Activated B cell treated with CpG ODN at 0.5 μM for 24 hours (primary cell): ENCODE measurements around the gene PLK1. TPM values are rescaled to one million over a fixed set of nuclear protein-coding genes. Genes with fewer than 3 reads are reported as not detected.

ENCODE experiments used
- ATAC-seq: fragments of 200-7000 bp; cut with Tn5 transposase; one replicate; pipeline ENCODE4 v1.10.0; 2021; ENCODE audit warnings: low read depth, mild to moderate bottlenecking, moderate library complexity
- CTCF ChIA-PET: fragments of 350-600 bp; sonication (Branson Sonifier 250); formaldehyde crosslinking; loops from one replicate; lab custom pipeline; 2021; ENCODE audit warnings: antibody characterized with exemption; lab: Charles Lee
- POLR2A ChIA-PET: fragments of 350-600 bp; sonication (Branson Sonifier 250); formaldehyde crosslinking; loops from one replicate; lab custom pipeline; 2021; ENCODE audit warnings: antibody characterized with exemption; lab: Charles Lee
- DNase-seq: peaks from one replicate; pipeline ENCODE4 v3.0.0; 2022
- H3K27ac Mint-ChIP-seq: one replicate; pipeline ENCODE4 v1.8.0; 2020; ENCODE audit warnings: mixed read lengths
- H3K27me3 Mint-ChIP-seq: one replicate; pipeline ENCODE4 v1.8.0; 2021; ENCODE audit warnings: mixed read lengths
- H3K36me3 Mint-ChIP-seq: one replicate; pipeline ENCODE4 v1.8.0; 2021; ENCODE audit warnings: low read depth, mixed read lengths
- H3K4me1 Mint-ChIP-seq: one replicate; pipeline ENCODE4 v1.8.0; 2021; ENCODE audit warnings: mixed read lengths
- H3K4me3 Mint-ChIP-seq: one replicate; pipeline ENCODE4 v1.8.0; 2020; ENCODE audit warnings: mild to moderate bottlenecking, mixed read lengths
- H3K9me3 Mint-ChIP-seq: one replicate; pipeline ENCODE4 v1.8.0; 2020; ENCODE audit warnings: mixed read lengths
- CTCF ChIP-seq: fragments of 200-600 bp; IDR thresholded peaks from one replicate; pipeline ENCODE4 v1.8.0; 2022; ENCODE audit warnings: antibody characterized with exemption, mild to moderate bottlenecking
- intact Hi-C: fragments of 100-400 bp; cut with micrococcal nuclease; formaldehyde crosslinking; loops from one replicate; pipeline ENCODE4 v1.15.1; 2024
- total RNA-seq: library from RNA; stranded (reverse); gene quantifications from 2 replicates; pipeline ENCODE4 v1.2.3, GENCODE V29; 2022

The PLK1 gene
- total RNA-seq, 1 donor from 2014 or later, result 3.9 TPM

- peaks cover 21% of the 10 kb centered on the region for H3K36me3 Mint-ChIP-seq
- no peaks in the 10 kb centered on the region for H3K27me3 Mint-ChIP-seq
- TF ChIP-seq CTCF, result no peak
- ChIA-PET POLR2A (interaction anchor here (0.6 to 1.8 kb wide), 2 partner anchors 10 to 37 kb away, joined by 3 to 5 read pairs; no protein-coding TSS in a partner anchor), CTCF (interaction anchor here (2.0 kb wide), 1 partner anchor 48 kb away, joined by 7 read pairs; no protein-coding TSS in a partner anchor)
- ATAC-seq, result no peak
- H3K4me1 Mint-ChIP-seq, result peaks cover 17% of the 10 kb centered on the region
- DNase-seq, result no peak
- intact Hi-C loops, result no loop called here
- peak overlapping the region; percentile 85 for H3K4me3 Mint-ChIP-seq
- H3K9me3 Mint-ChIP-seq, result no peaks in the 10 kb centered on the region
- no peak overlapping the region for H3K27ac Mint-ChIP-seq
These were observed 741 bp downstream of the PLK1 start for GRCh38 chr16:23679274-23679985.

- no peak for TF ChIP-seq CTCF
- ChIA-PET POLR2A (interaction anchor here (0.6 kb wide), 1 partner anchor 38 kb away, joined by 3 read pairs; no protein-coding TSS in a partner anchor), CTCF (no interaction called here)
- H3K4me3 Mint-ChIP-seq, result no peak overlapping the region
- intact Hi-C loops, result no loop called here
- peaks cover 18% of the 10 kb centered on the region for H3K36me3 Mint-ChIP-seq
- H3K9me3 Mint-ChIP-seq, result no peaks in the 10 kb centered on the region
- no peaks in the 10 kb centered on the region for H3K27me3 Mint-ChIP-seq
- no peak overlapping the region for H3K27ac Mint-ChIP-seq
- DNase-seq (no peak), ATAC-seq (no peak)
- H3K4me1 Mint-ChIP-seq, result peaks cover 17% of the 10 kb centered on the region
These were observed 1.3 kb downstream of the PLK1 start for GRCh38 chr16:23679986-23680336.

- peaks cover 31% of the 10 kb centered on the region for H3K36me3 Mint-ChIP-seq
- no peaks in the 10 kb centered on the region for H3K27me3 Mint-ChIP-seq
- peaks cover 17% of the 10 kb centered on the region for H3K4me1 Mint-ChIP-seq
- H3K4me3 Mint-ChIP-seq, result no peak overlapping the region
- no peak overlapping the region for H3K27ac Mint-ChIP-seq
- TF ChIP-seq CTCF, result no peak
- intact Hi-C loops, result no loop called here
- DNase-seq (no peak), ATAC-seq (no peak)
- H3K9me3 Mint-ChIP-seq, result no peaks in the 10 kb centered on the region
- ChIA-PET CTCF (no interaction called here), POLR2A (no interaction called here)
These were observed 3.5 kb downstream of the PLK1 start for GRCh38 chr16:23682181-23682580.

GRCh38 chr16:23683487-23683886, 4.8 kb downstream of the PLK1 start:
- TF ChIP-seq CTCF, result no peak
- intact Hi-C loops, result no loop called here
- no peak overlapping the region for H3K4me3 Mint-ChIP-seq
- H3K27ac Mint-ChIP-seq, result no peak overlapping the region
- DNase-seq (no peak), ATAC-seq (no peak)
- H3K9me3 Mint-ChIP-seq, result no peaks in the 10 kb centered on the region
- POLR2A ChIA-PET, result interaction anchor here (0.7 kb wide), 1 partner anchor 277 kb away, joined by 5 read pairs; no protein-coding TSS in a partner anchor
- H3K4me1 Mint-ChIP-seq, result peaks cover 13% of the 10 kb centered on the region
- no peaks in the 10 kb centered on the region for H3K27me3 Mint-ChIP-seq
- peaks cover 44% of the 10 kb centered on the region for H3K36me3 Mint-ChIP-seq
- CTCF ChIA-PET, result no interaction called here

- peaks cover 60% of the 10 kb centered on the region for H3K36me3 Mint-ChIP-seq
- H3K9me3 Mint-ChIP-seq, result no peaks in the 10 kb centered on the region
- TF ChIP-seq CTCF, result no peak
- H3K27ac Mint-ChIP-seq, result no peak overlapping the region
- H3K4me1 Mint-ChIP-seq, result no peaks in the 10 kb centered on the region
- intact Hi-C loops, result no loop called here
- DNase-seq, result no peak
- ChIA-PET CTCF (no interaction called here), POLR2A (no interaction called here)
- ATAC-seq, result no peak
- no peaks in the 10 kb centered on the region for H3K27me3 Mint-ChIP-seq
- no peak overlapping the region for H3K4me3 Mint-ChIP-seq
These were observed 8.5 kb downstream of the PLK1 start for GRCh38 chr16:23687034-23687808.
